GM12874 (cell line): ENCODE measurements around the gene ERN1.

Source experiments
- TF ChIP-seq, protein P1 (sequence below): IDR thresholded peaks from 2 replicates; pipeline ENCODE4 v1.5.1; 2011; ENCODE audit warnings: low read depth, mild to moderate bottlenecking, control low read depth, low read length, moderate library complexity; ENCODE audit not compliant: insufficient read depth

Gene ERN1

DNA sequence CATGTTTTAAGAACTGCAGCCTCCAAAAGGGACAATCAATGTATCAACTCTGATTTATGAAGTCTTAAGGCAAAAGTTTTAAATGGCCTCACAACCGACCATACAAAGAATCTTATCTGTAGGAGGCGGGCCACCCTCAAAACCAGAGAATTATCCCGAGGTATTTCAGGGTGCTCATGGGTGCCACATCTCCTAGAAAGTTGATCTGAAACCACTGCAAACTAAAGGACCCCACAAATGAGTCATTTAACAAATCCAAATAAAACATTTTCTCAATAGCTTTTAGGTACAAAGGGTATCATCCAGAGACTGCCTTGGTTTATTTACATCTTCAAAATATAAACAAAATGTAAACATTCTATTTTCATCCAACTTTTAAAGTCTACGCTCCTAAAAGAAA is 6.8 kb downstream of the ERN1 start:
- TF ChIP-seq, protein P1, sequence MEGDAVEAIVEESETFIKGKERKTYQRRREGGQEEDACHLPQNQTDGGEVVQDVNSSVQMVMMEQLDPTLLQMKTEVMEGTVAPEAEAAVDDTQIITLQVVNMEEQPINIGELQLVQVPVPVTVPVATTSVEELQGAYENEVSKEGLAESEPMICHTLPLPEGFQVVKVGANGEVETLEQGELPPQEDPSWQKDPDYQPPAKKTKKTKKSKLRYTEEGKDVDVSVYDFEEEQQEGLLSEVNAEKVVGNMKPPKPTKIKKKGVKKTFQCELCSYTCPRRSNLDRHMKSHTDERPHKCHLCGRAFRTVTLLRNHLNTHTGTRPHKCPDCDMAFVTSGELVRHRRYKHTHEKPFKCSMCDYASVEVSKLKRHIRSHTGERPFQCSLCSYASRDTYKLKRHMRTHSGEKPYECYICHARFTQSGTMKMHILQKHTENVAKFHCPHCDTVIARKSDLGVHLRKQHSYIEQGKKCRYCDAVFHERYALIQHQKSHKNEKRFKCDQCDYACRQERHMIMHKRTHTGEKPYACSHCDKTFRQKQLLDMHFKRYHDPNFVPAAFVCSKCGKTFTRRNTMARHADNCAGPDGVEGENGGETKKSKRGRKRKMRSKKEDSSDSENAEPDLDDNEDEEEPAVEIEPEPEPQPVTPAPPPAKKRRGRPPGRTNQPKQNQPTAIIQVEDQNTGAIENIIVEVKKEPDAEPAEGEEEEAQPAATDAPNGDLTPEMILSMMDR: no peak

DNA sequence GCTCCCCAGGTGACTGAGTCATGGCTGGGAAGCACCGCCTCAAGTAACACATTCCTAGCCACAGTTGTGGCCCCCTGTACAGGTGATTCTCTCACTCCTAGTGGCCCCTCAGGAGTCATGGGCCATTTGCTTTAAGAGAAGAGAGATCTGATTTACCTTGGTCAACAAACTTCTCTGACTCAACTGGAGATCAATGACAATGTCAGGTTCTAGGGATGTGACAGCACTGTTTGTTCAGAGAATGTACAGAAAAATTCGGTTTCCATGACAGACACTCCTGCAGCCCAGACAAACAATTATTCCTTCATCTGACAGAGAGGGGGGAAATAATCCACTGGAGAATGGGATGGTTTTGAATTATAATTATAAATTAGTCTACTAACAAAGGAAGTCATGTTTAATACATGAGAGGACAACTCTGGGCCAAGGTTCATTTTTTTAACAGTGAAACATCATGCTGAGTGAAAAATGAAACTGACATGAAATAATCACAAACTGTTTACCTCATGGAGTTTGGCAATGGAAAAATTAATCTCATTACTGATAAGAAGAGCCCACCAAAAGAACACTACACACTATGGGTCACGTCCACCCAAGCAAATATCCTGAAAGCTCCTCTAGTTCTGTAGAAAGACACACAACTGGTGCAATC is 9.7 kb downstream of the ERN1 start:
- TF ChIP-seq, protein P1: no peak

DNA sequence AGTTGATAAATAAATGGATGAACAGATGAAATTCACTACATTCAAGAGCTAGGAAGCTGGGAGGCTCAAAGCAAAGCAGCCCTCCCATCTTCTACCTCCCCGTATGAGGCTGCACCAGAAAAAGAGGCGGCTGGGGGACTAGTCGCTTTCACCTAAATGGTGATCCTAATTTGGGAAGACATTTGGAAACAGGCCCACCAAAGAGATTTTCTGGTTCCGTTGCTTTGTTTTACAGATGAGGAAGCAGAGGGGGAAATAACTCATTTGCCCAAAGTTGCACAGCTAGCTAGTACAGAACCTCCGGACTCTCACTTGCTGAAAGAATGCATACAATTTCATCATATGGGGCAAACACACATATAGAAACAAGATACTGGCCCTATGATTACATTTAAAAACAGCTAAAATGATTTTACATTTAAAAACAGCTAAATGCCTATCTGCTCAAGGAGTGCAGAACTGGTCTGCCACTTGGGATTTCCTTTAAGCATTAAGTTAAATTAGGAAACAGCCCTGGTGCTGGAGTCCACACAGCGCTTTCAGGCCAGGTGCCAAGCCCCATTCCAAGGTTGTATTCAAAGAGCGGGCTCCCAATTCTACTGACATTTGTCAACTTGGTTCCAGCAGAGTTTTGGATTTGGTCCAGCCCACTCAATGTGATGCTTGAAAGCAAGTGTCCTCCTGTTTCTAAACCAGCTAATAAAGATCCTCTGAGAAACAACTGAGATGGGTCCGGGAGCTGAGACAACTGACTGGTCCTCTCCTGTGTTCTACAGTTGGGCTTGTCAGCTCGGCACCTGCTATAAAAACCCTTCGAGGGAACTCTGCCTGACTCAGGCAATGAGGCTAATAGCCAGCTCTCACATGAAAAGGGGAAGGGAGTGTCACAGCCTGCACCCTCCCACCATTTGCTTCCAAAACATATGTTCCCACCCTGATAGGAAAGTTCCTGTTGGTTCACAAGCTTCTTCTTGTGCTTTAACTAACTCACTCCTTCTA is 11.7 kb downstream of the ERN1 start:
- TF ChIP-seq, protein P1: no peak

- TF ChIP-seq, protein P1: no peak
These were observed 14.0 kb downstream of the ERN1 start for GRCh38 chr17:64115822-64116534.

- TF ChIP-seq, protein P1: no peak
These were observed 14.8 kb downstream of the ERN1 start for GRCh38 chr17:64115043-64115698.

GRCh38 chr17:64113006-64113405 is 16.9 kb downstream of the ERN1 start:
- TF ChIP-seq, protein P1: no peak
